Breast epithelium (tissue), 3 donors: Measurements from ENCODE around the gene ST6GALNAC3.

ENCODE experiments used
- CTCF ChIP-seq, 3 donors: fragments of 450-650 bp; IDR thresholded peaks; one replicate each; pipeline ENCODE4 v1.5.1; 2016 to 2017; ENCODE audit warnings: antibody characterized with exemption in 3 of 3, mild to moderate bottlenecking in 3 of 3, moderate library complexity in 3 of 3
- POLR2A ChIP-seq: fragments of 450-650 bp; IDR thresholded peaks from one replicate; pipeline ENCODE4 v1.6.1; 2016; ENCODE audit warnings: antibody characterized with exemption, mild to moderate bottlenecking, moderate library complexity

DNA sequence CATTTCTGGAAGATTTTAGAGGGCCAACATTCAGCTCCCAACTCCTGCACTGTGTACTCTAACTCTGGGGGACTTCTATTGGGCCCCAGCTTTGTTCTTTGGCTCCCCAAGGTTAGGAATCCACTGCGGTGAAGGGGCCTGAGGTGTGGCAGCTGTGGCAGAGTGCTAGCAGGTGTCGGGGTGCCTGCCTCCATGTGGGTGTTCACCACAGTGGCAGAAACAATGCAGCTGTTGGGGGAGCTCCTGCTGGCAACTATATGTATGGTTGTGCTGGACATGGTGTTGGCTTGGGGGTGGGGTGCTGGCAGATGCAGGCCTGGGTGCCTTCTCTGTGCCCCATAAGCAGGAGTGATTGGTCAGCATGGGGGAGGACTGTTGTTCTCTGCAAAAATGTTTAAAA, 95.5 kb downstream of the ST6GALNAC3 start:
- TF ChIP-seq POLR2A (no peak), CTCF (IDR thresholded peaks at IDR 0.05) (no peak)
